Colon (tissue), 2 donors: ENCODE measurements around the gene PIH1D1.

Experiments
- FAIRE-seq: peaks from 2 replicates; lab custom pipeline; 2012; peaks lifted over from hg19 to GRCh38; lab: Jason Lieb, UNC
- donor health status: control.
- donor health status: control.

PIH1D1 gene

GRCh38 chr19:49451430-49452181 lies at the start of gene PIH1D1:
PIH1D1 (minus strand) TSS chr19:49451814; CDS start chr19:49451574, 240 bp downstream.
- FAIRE-seq, result peak; percentile 24

- no peak for FAIRE-seq
Measured at GRCh38 chr19:49499030-49499670, 47.5 kb upstream of the PIH1D1 start.

GRCh38 chr19:49498475-49498874 lies 46.9 kb upstream of the PIH1D1 start:
- FAIRE-seq, result no peak

GRCh38 chr19:49497789-49498103 lies 46.1 kb upstream of the PIH1D1 start:
- no peak for FAIRE-seq

- no peak for FAIRE-seq
Measured at GRCh38 chr19:49497047-49497788, 45.6 kb upstream of the PIH1D1 start.

- no peak for FAIRE-seq
Measured at GRCh38 chr19:49496574-49497008, 45.0 kb upstream of the PIH1D1 start.

GRCh38 chr19:49492573-49493405 lies 41.2 kb upstream of the PIH1D1 start:
- FAIRE-seq, result no peak

GRCh38 chr19:49491804-49492572 lies 40.4 kb upstream of the PIH1D1 start:
- no peak for FAIRE-seq

GRCh38 chr19:49491030-49491803 lies 39.6 kb upstream of the PIH1D1 start:
- no peak for FAIRE-seq

- no peak for FAIRE-seq
Measured at GRCh38 chr19:49490287-49491029, 38.8 kb upstream of the PIH1D1 start.

- FAIRE-seq, result no peak
Measured at GRCh38 chr19:49489601-49490167, 38.1 kb upstream of the PIH1D1 start.

GRCh38 chr19:49488863-49489537 lies 37.4 kb upstream of the PIH1D1 start:
- no peak for FAIRE-seq

- FAIRE-seq, result no peak
Measured at GRCh38 chr19:49488046-49488862, 36.6 kb upstream of the PIH1D1 start.

GRCh38 chr19:49487277-49488045 lies 35.8 kb upstream of the PIH1D1 start, which contains the start of gene RPL13A:
RPL13A (plus strand) TSS chr19:49487608; CDS start chr19:49487630, 22 bp downstream.
- no peak for FAIRE-seq

- no peak for FAIRE-seq
Measured at GRCh38 chr19:49486710-49487276, 35.2 kb upstream of the PIH1D1 start.

- FAIRE-seq, result no peak
Measured at GRCh38 chr19:49486232-49486631, 34.6 kb upstream of the PIH1D1 start.
